GM12865 (cell line): ENCODE data around the gene FGD6.

ENCODE experiments used
- DNase-seq: peaks from one replicate; pipeline ENCODE4 v3.0.0; 2010; ENCODE audit warnings: low read depth
- H3K4me3 ChIP-seq: 2 replicates; pipeline ENCODE4 v1.5.1; 2011; ENCODE audit warnings: mild to moderate bottlenecking, low read depth, low read length, control low read depth
- TF ChIP-seq, protein P1 (sequence below): IDR thresholded peaks from 2 replicates; pipeline ENCODE4 v1.5.1; 2011; ENCODE audit warnings: low read length, control low read depth, low read depth, inconsistent platforms; ENCODE audit not compliant: insufficient read depth; ENCODE audit errors: missing control alignments

FGD6 gene

DNA sequence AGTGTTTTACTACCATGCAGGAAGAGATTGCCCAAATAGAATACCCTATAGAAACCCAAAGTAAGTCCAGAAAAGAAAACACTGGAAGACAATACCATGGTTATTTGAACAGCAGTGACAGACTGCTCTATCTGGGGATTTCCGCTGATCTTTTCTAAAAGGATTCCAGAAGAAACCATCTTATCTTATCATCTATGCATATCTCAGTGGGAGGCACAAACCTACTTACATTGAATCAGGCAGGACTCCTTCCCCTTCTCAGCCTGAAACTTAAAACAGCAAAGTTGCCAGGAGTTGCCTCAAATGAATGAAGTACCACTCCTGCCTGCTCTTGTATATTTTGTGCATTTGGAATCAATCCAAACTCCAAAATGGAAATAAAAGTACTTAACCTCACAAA, 87.2 kb downstream of the FGD6 start:
- no peak for DNase-seq
- TF ChIP-seq, protein P1, sequence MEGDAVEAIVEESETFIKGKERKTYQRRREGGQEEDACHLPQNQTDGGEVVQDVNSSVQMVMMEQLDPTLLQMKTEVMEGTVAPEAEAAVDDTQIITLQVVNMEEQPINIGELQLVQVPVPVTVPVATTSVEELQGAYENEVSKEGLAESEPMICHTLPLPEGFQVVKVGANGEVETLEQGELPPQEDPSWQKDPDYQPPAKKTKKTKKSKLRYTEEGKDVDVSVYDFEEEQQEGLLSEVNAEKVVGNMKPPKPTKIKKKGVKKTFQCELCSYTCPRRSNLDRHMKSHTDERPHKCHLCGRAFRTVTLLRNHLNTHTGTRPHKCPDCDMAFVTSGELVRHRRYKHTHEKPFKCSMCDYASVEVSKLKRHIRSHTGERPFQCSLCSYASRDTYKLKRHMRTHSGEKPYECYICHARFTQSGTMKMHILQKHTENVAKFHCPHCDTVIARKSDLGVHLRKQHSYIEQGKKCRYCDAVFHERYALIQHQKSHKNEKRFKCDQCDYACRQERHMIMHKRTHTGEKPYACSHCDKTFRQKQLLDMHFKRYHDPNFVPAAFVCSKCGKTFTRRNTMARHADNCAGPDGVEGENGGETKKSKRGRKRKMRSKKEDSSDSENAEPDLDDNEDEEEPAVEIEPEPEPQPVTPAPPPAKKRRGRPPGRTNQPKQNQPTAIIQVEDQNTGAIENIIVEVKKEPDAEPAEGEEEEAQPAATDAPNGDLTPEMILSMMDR = no peak
- no peak overlapping the region for H3K4me3 ChIP-seq

DNA sequence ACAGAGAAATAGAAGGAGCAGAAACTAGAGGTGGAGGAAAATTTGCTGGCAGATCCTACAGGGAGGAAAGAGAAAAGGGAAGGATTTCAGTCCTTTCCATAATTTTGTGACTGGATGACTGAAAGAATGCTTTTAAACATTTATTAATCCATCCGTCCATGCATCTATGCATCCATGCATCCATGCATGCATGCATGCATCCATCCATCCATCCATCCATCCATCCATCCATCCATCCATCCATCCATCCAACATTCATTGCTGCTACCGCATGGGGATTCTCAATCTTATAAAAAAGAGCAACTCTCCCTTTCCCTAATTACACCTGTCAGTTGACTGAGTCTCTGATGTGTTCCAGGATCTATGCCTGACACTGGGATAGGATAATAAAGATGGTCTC, 88.2 kb downstream of the FGD6 start:
- TF ChIP-seq, protein P1 = no peak
- H3K4me3 ChIP-seq = no peak overlapping the region
- DNase-seq = no peak

DNA sequence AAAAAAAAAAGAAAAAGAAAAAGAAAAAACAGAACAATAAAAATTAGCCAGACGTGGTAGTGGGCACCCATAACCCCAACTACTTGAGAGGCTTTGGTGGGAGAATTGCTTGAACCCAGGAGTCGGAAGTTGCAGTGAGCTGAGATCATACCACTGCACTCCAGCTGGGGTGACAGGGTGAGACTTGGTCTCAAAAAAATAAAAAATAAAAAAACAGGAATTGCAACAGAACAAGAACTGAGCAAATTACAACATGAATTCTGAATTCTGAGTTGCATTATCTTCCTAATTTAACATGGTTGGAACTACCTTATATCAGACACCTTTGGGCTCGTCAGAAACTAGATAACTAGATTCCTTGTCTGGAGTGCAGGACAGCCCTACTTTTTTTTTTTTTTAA, 90.5 kb downstream of the FGD6 start:
- no peak for DNase-seq
- TF ChIP-seq, protein P1 = no peak
- no peak overlapping the region for H3K4me3 ChIP-seq

DNA sequence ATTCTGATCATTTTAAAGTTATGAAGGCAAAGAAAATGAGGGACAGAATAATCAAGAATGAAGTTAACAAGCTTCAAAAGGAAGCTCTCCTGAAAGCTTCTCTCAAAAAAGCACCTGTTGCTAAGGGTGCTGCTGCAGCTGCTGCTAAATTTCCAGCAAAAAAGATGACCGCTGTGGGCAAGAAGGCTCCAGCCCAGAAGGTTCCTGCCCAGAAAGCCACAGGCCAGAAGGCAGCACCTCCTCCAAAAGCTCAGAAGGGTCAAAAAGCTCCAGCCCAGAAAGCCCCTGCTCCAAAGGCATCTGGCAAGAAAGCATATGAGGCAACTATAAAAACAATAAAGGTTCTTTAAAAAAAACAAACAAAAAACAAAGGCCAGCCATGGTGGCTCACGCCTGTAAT, 91.2 kb downstream of the FGD6 start:
- no peak for DNase-seq
- TF ChIP-seq, protein P1 = no peak
- no peak overlapping the region for H3K4me3 ChIP-seq

GRCh38 chr12:95124106-95124505, 93.2 kb downstream of the FGD6 start:
- DNase-seq = no peak

DNA sequence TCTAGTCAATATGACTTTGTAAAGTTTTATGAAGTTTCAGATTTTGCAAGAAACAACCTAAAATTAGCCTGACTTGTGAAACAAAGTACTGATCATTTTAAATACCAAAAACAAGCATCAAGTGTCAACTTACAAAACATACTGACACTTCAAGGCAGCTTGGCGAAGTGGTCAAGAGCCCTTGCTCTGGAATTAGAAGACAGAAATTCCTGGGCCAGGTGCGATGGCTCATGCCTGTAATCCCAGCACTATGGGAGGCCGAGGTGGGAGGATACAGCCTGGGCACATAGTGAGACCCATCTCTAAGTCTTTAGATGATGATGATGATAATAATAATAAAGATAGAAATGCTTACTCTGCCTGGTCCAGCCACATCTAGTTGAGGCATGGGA, 98.5 kb downstream of the FGD6 start:
- H3K4me3 ChIP-seq = no peak overlapping the region
- no peak for DNase-seq
- TF ChIP-seq, protein P1 = no peak

More at GRCh38 chr12:95124106-95124505, 93.2 kb downstream of the FGD6 start:
- no peak overlapping the region for H3K4me3 ChIP-seq
- TF ChIP-seq, protein P1 = no peak

GRCh38 chr12:95118138-95118787, 99.0 kb downstream of the FGD6 start:
- H3K4me3 ChIP-seq = no peak overlapping the region
- TF ChIP-seq, protein P1 = no peak
- no peak for DNase-seq
